ENCODE results near the gene COL28A1.

DNA sequence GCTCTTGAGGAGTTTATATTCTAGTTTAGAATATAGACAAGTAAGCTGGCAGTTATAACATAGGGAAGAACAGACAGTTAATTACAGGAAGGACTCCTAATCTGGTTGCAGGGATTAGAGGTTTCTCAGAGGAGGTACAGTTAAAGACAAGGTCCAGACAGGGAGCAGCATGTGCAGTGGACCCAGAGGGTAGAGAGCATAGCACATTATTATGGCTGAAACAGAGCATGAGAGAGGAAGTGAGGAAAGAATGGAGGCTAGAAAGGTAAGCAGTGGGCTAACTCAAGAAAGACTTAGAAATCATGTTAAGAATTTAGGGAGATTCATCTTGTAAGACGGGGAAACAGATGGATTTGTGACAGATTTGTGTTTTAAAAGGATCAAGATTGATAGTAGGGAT is 40.7 kb upstream of the COL28A1 start:
- TF ChIP-seq ZNF274 (IDR thresholded peaks at IDR 0.05; ENCODE audit: low read depth, low read length) = no peak
- no peak for TF ChIP-seq SUZ12 (IDR thresholded peaks at IDR 0.05; ENCODE audit: extremely low read depth, insufficient read depth, insufficient read length)

Measured in NT2/D1 (cell line).